ENCODE measurements around the gene RCE1.

The RCE1 gene

GRCh38 chr11:66891851-66892660, 48.8 kb downstream of the RCE1 start:
- no peak for DNase-seq

GRCh38 chr11:66892911-66893310, 49.7 kb downstream of the RCE1 start:
- no peak for DNase-seq

- DNase-seq = no peak
Observed at GRCh38 chr11:66894141-66894540, 50.9 kb downstream of the RCE1 start.

Data from NCI-H1048 (cell line).